Neural progenitor cell (in vitro differentiated cells): ENCODE measurements around the gene DGKD. TPM values are rescaled to one million over a fixed set of nuclear protein-coding genes. Genes with fewer than 3 reads are reported as not detected.

Experiments used
- DNase-seq: peaks from one replicate; pipeline ENCODE4 v3.0.0-alpha.2; 2016; ENCODE audit warnings: low spot score
- H2AFZ ChIP-seq: fragments of 200-600 bp; sonication (generic); replicated peaks from 2 replicates; pipeline ENCODE4 v1.6.1; 2016; ENCODE audit warnings: antibody characterized with exemption
- H3F3A ChIP-seq: fragments of 200-600 bp; sonication (generic); 2 replicates; pipeline ENCODE4 v1.6.1; 2016; ENCODE audit warnings: antibody characterized with exemption, low read depth
- H3K27ac ChIP-seq: fragments of 200-600 bp; sonication (generic); 2 replicates; pipeline ENCODE4 v1.5.1; 2016; ENCODE audit warnings: mild to moderate bottlenecking
- H3K27me3 ChIP-seq: fragments of 200-600 bp; sonication (generic); 2 replicates; pipeline ENCODE4 v1.6.1; 2016; ENCODE audit warnings: mild to moderate bottlenecking, moderate library complexity
- H3K36me3 ChIP-seq: fragments of 200-600 bp; sonication (generic); 2 replicates; pipeline ENCODE4 v1.5.1; 2016
- H3K4me1 ChIP-seq: fragments of 200-600 bp; sonication (generic); 2 replicates; pipeline ENCODE4 v1.6.1; 2016; ENCODE audit warnings: mixed run types
- H3K4me2 ChIP-seq: fragments of 200-600 bp; sonication (generic); 2 replicates; pipeline ENCODE4 v1.6.1; 2016
- H3K4me3 ChIP-seq: fragments of 200-600 bp; sonication (generic); 2 replicates; pipeline ENCODE4 v1.5.1; 2016
- H3K79me2 ChIP-seq: fragments of 200-600 bp; sonication (generic); 2 replicates; pipeline ENCODE4 v1.6.1; 2016; ENCODE audit warnings: low read depth
- H3K9ac ChIP-seq: fragments of 200-600 bp; sonication (generic); 2 replicates; pipeline ENCODE4 v1.6.1; 2016
- H3K9me3 ChIP-seq: fragments of 200-600 bp; sonication (generic); 2 replicates; pipeline ENCODE4 v1.5.1; 2016; ENCODE audit warnings: low read depth
- H4K20me1 ChIP-seq: fragments of 200-600 bp; sonication (generic); 2 replicates; pipeline ENCODE4 v1.6.1; 2016; ENCODE audit warnings: low read depth
- H3K27ac Mint-ChIP-seq: 3 replicates; pipeline ENCODE4 v1.8.0; 2021; ENCODE audit warnings: mixed read lengths
- H3K27me3 Mint-ChIP-seq: 2 replicates; pipeline ENCODE4 v1.8.0; 2022; ENCODE audit warnings: low read depth, mild to moderate bottlenecking, inconsistent platforms, moderate library complexity, mixed read lengths; ENCODE audit not compliant: insufficient read depth
- H3K36me3 Mint-ChIP-seq: 3 replicates; pipeline ENCODE4 v1.8.0; 2021; ENCODE audit warnings: mixed read lengths
- H3K4me1 Mint-ChIP-seq: 3 replicates; pipeline ENCODE4 v1.8.0; 2021; ENCODE audit warnings: mixed read lengths
- H3K4me3 Mint-ChIP-seq: 3 replicates; pipeline ENCODE4 v1.8.0; 2021; ENCODE audit warnings: mild to moderate bottlenecking, moderate library complexity, mixed read lengths
- H3K9me3 Mint-ChIP-seq: 3 replicates; pipeline ENCODE4 v1.8.0; 2020; ENCODE audit warnings: mixed read lengths
- EZH2 ChIP-seq: fragments of 200-600 bp; sonication (generic); IDR thresholded peaks from 2 replicates; pipeline ENCODE4 v1.6.1; 2017; ENCODE audit warnings: antibody characterized with exemption, mild to moderate bottlenecking, moderate library complexity
- EZH2phosphoT487 ChIP-seq: fragments of 200-600 bp; sonication (generic); IDR thresholded peaks from 2 replicates; pipeline ENCODE4 v1.6.1; 2017; ENCODE audit warnings: antibody characterized with exemption
- total RNA-seq: library from RNA; depleted of rRNA; stranded (reverse); fragments of >200 nt; gene quantifications from 2 replicates; pipeline ENCODE4 v1.2.3, GENCODE V29; 2015; ENCODE audit warnings: low replicate concordance
- TF ChIP-seq, protein P1 (sequence below): fragments of 200-600 bp; sonication (generic); IDR thresholded peaks from 2 replicates; pipeline ENCODE4 v1.5.1; 2017; ENCODE audit warnings: antibody characterized with exemption, mild to moderate bottlenecking

DGKD gene
- total RNA-seq, 1 donor from 2014 or later: 10.9 TPM

DNA sequence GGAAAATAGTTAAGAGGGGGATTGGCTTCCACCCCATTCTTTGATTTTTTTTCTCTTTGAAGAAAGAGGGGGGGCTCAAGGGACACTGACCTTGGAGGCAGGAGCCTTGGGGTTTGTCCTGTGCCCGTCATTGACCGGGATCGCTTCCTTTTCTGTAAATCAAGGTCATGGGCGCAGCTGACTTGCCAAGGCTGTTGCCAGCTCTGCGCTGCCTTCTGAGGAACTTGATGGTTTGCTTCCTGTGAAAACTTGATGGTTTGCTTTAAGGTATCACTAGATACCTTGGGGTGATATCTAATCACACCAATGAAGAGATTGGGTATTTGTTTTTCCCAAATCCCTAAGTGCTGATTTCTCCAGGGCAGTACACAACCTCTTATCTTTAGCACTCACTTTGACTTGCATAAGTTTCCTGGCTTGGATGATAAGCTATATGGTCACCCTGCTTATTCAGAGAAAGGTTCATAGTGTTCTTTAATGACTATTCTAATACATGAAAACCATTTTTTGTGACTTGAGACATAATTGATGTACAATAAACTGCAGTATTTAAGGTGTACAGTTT is 56.0 kb downstream of the DGKD start:
- Mint-ChIP-seq H3K9me3 (peaks cover 20% of the 10 kb centered on the region), H3K27ac (no peak overlapping the region), H3K4me1 (no peaks in the 10 kb centered on the region), H3K36me3 (peaks cover 27% of the 10 kb centered on the region), H3K27me3 (peaks cover 2% of the 10 kb centered on the region), H3K4me3 (no peak overlapping the region)
- Histone ChIP-seq H3K36me3 (peaks cover 13% of the 10 kb centered on the region), H3K9me3 (peaks cover 14% of the 10 kb centered on the region), H3F3A (no peaks in the 10 kb centered on the region), H3K4me1 (no peaks in the 10 kb centered on the region), H4K20me1 (peaks cover 2% of the 10 kb centered on the region), H2AFZ (no peak overlapping the region), H3K79me2 (no peaks in the 10 kb centered on the region), H3K9ac (no peak overlapping the region), H3K4me3 (no peak overlapping the region), H3K27ac (no peak overlapping the region), H3K4me2 (no peak overlapping the region), H3K27me3 (no peaks in the 10 kb centered on the region)
- no peak for DNase-seq
- TF ChIP-seq, protein P1, sequence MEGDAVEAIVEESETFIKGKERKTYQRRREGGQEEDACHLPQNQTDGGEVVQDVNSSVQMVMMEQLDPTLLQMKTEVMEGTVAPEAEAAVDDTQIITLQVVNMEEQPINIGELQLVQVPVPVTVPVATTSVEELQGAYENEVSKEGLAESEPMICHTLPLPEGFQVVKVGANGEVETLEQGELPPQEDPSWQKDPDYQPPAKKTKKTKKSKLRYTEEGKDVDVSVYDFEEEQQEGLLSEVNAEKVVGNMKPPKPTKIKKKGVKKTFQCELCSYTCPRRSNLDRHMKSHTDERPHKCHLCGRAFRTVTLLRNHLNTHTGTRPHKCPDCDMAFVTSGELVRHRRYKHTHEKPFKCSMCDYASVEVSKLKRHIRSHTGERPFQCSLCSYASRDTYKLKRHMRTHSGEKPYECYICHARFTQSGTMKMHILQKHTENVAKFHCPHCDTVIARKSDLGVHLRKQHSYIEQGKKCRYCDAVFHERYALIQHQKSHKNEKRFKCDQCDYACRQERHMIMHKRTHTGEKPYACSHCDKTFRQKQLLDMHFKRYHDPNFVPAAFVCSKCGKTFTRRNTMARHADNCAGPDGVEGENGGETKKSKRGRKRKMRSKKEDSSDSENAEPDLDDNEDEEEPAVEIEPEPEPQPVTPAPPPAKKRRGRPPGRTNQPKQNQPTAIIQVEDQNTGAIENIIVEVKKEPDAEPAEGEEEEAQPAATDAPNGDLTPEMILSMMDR: no peak
- TF ChIP-seq EZH2 (no peak), EZH2phosphoT487 (no peak)

DNA sequence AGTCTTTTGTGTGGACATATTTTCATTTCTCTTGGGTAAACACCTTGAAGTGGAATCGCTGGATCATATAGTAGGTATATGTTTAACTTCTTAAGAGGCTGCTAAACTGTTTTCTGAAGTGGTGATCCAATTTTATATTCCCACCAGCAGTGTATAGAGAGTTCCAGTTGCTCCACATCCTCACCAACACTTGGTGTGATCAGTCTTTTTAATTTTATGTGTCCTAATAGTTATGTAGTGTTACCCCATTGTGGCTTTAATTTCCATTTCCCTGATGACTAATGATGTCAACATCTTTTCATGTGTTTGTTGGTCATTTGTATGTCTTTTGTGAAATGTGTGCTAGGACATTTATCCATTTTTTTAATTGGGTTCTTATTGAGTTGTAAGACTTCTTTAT is 56.9 kb downstream of the DGKD start:
- Histone ChIP-seq H4K20me1 (no peaks in the 10 kb centered on the region), H3K9me3 (peaks cover 14% of the 10 kb centered on the region), H3K79me2 (no peaks in the 10 kb centered on the region), H3K27me3 (no peaks in the 10 kb centered on the region), H3F3A (no peaks in the 10 kb centered on the region), H3K9ac (no peak overlapping the region), H3K4me2 (no peak overlapping the region), H3K36me3 (peaks cover 13% of the 10 kb centered on the region), H3K4me1 (no peaks in the 10 kb centered on the region), H2AFZ (no peak overlapping the region), H3K4me3 (no peak overlapping the region), H3K27ac (no peak overlapping the region)
- no peaks in the 10 kb centered on the region for H3K4me1 Mint-ChIP-seq
- H3K27me3 Mint-ChIP-seq: peaks cover 2% of the 10 kb centered on the region
- DNase-seq: no peak
- no peak overlapping the region for H3K4me3 Mint-ChIP-seq
- H3K9me3 Mint-ChIP-seq: peaks cover 20% of the 10 kb centered on the region
- H3K36me3 Mint-ChIP-seq: peaks cover 27% of the 10 kb centered on the region
- TF ChIP-seq, protein P1: no peak
- no peak for TF ChIP-seq EZH2phosphoT487
- TF ChIP-seq EZH2: no peak
- no peak overlapping the region for H3K27ac Mint-ChIP-seq

DNA sequence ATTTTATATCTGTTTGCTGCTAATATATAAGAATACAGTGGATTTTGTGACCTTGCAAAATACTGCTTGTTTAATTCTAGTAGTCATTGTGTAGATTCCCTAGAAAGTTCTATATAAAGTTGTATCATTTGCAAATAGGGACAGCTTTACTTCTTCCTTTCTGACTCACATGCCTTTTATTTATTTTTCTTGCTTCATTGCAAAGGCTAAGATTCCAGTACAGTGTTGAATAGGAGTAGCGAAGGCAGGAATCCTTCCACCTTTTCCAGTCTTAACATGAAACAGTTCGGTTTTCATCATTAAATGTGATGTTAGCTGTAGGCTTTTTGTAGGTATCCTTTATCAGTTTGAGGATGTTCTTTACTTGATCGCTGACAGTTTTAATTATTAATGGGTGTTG is 58.1 kb downstream of the DGKD start:
- no peak overlapping the region for H3K9ac ChIP-seq
- no peak overlapping the region for H2AFZ ChIP-seq
- peaks cover 2% of the 10 kb centered on the region for H3K27me3 Mint-ChIP-seq
- peaks cover 2% of the 10 kb centered on the region for H3K4me1 Mint-ChIP-seq
- no peak overlapping the region for H3K4me3 ChIP-seq
- no peak overlapping the region for H3K4me3 Mint-ChIP-seq
- no peaks in the 10 kb centered on the region for H3K27me3 ChIP-seq
- H3K27ac Mint-ChIP-seq: no peak overlapping the region
- H3K79me2 ChIP-seq: no peaks in the 10 kb centered on the region
- H3K36me3 Mint-ChIP-seq: peaks cover 27% of the 10 kb centered on the region
- peaks cover 20% of the 10 kb centered on the region for H3K9me3 Mint-ChIP-seq
- no peak overlapping the region for H3K27ac ChIP-seq
- peaks cover 14% of the 10 kb centered on the region for H3K9me3 ChIP-seq
- H3K36me3 ChIP-seq: peaks cover 13% of the 10 kb centered on the region
- H4K20me1 ChIP-seq: no peaks in the 10 kb centered on the region
- H3K4me1 ChIP-seq: no peaks in the 10 kb centered on the region
- no peaks in the 10 kb centered on the region for H3F3A ChIP-seq
- TF ChIP-seq EZH2: no peak
- TF ChIP-seq, protein P1: no peak
- TF ChIP-seq EZH2phosphoT487: no peak
- DNase-seq: no peak
- H3K4me2 ChIP-seq: no peak overlapping the region
